ENCODE results near the gene FLVCR2. TPM values are rescaled to one million over a fixed set of nuclear protein-coding genes. Genes with fewer than 3 reads are reported as not detected.
A peak's percentile ranks its signal among the peaks of the same experiment; 100 is the strongest.

The FLVCR2 gene
- total and polyA plus RNA-seq, 2 of the 13 experiments (the other 11 are each of a cell fraction or from before 2014, with no cell fraction given), result 9.9 to 10.5 TPM

DNA sequence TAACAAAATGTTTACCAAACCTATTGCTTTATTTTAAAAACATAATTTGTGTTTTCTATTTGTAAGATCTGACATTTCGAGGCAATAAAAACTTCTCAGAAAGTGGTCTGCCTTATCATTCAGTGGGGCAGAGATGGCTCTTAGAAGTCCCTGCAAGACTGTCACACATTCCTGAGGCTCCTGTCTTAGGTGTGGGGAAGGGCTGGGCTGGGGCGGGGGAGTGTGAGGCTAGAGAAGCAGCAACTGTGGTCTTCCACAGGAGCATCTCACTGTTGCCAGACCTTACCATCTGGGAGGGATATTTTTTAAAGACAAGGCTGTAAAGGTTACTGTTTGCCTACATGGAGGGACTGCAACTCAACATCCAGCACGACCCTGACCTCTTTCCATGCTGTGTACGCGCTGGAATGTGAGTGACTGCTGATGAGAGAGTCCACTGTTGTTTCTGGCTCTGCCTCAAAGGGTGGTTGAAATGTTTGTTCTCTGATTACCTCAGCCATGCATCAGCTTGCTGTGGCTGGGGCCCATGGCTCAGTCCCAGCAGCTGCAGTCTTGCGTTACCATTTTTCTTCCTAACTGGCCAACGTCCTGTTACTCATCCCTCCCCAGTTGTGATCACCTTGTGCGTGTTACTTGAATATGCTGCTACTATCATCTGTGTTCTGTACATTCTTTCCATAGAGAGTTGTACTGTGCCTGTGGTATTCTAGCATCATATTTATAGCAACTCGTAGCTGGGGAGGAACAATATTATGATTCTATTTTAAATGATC, 69.8 kb downstream of the FLVCR2 start (continued):
- TF ChIP-seq, protein P1, sequence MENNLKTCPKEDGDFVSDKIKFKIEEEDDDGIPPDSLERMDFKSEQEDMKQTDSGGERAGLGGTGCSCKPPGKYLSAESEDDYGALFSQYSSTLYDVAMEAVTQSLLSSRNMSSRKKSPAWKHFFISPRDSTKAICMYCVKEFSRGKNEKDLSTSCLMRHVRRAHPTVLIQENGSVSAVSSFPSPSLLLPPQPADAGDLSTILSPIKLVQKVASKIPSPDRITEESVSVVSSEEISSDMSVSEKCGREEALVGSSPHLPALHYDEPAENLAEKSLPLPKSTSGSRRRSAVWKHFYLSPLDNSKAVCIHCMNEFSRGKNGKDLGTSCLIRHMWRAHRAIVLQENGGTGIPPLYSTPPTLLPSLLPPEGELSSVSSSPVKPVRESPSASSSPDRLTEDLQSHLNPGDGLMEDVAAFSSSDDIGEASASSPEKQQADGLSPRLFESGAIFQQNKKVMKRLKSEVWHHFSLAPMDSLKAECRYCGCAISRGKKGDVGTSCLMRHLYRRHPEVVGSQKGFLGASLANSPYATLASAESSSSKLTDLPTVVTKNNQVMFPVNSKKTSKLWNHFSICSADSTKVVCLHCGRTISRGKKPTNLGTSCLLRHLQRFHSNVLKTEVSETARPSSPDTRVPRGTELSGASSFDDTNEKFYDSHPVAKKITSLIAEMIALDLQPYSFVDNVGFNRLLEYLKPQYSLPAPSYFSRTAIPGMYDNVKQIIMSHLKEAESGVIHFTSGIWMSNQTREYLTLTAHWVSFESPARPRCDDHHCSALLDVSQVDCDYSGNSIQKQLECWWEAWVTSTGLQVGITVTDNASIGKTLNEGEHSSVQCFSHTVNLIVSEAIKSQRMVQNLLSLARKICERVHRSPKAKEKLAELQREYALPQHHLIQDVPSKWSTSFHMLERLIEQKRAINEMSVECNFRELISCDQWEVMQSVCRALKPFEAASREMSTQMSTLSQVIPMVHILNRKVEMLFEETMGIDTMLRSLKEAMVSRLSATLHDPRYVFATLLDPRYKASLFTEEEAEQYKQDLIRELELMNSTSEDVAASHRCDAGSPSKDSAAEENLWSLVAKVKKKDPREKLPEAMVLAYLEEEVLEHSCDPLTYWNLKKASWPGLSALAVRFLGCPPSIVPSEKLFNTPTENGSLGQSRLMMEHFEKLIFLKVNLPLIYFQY (CRISPR knock-in tag; IDR thresholded peaks at IDR 0.05; ENCODE audit: borderline replicate concordance), result peak; percentile 63; the same call in 1 of the 2 replicates
- no peak for TF ChIP-seq ZNF510 (CRISPR knock-in tag; IDR thresholded peaks at IDR 0.05; ENCODE audit: low read depth)
- peak; percentile 28; the same call in 1 of the 2 replicates for TF ChIP-seq MAFF (IDR thresholded peaks at IDR 0.05; ENCODE audit: low read depth, low read length)
- TF ChIP-seq, protein P2, sequence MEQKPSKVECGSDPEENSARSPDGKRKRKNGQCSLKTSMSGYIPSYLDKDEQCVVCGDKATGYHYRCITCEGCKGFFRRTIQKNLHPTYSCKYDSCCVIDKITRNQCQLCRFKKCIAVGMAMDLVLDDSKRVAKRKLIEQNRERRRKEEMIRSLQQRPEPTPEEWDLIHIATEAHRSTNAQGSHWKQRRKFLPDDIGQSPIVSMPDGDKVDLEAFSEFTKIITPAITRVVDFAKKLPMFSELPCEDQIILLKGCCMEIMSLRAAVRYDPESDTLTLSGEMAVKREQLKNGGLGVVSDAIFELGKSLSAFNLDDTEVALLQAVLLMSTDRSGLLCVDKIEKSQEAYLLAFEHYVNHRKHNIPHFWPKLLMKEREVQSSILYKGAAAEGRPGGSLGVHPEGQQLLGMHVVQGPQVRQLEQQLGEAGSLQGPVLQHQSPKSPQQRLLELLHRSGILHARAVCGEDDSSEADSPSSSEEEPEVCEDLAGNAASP (CRISPR knock-in tag; IDR thresholded peaks at IDR 0.05; ENCODE audit: borderline replicate concordance), result peak; percentile 88
- no peak for TF ChIP-seq NCOA1 (CRISPR knock-in tag; IDR thresholded peaks at IDR 0.05)
- 0 out of 2 replicates have a peak, but pooled peaks have one; percentile 63 for TF ChIP-seq ZNF224 (CRISPR knock-in tag; IDR thresholded peaks at IDR 0.05)
- TF ChIP-seq ZNF333 (CRISPR knock-in tag; IDR thresholded peaks at IDR 0.05; ENCODE audit: borderline replicate concordance), result 0 out of 2 replicates have a peak, but pooled peaks have one; percentile 54
- TF ChIP-seq KMT2A (CRISPR knock-in tag; IDR thresholded peaks at IDR 0.05), result peak; percentile 85
- TF ChIP-seq TCF7 (IDR thresholded peaks at IDR 0.05; ENCODE audit: low read depth), result peak; percentile 96
- TF ChIP-seq ZNF329 (CRISPR knock-in tag; IDR thresholded peaks at IDR 0.05; ENCODE audit: low read depth), result no peak; the same call in none of the 2 replicates
- TF ChIP-seq TP53 (CRISPR knock-in tag; conservative IDR thresholded peaks at IDR 0.05), result 0 out of 2 replicates have a peak, but pooled peaks have one; percentile 25
- TF ChIP-seq, protein P3, sequence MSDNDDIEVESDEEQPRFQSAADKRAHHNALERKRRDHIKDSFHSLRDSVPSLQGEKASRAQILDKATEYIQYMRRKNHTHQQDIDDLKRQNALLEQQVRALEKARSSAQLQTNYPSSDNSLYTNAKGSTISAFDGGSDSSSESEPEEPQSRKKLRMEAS (IDR thresholded peaks at IDR 0.05), result peak; percentile 81
- TF ChIP-seq, protein P4, sequence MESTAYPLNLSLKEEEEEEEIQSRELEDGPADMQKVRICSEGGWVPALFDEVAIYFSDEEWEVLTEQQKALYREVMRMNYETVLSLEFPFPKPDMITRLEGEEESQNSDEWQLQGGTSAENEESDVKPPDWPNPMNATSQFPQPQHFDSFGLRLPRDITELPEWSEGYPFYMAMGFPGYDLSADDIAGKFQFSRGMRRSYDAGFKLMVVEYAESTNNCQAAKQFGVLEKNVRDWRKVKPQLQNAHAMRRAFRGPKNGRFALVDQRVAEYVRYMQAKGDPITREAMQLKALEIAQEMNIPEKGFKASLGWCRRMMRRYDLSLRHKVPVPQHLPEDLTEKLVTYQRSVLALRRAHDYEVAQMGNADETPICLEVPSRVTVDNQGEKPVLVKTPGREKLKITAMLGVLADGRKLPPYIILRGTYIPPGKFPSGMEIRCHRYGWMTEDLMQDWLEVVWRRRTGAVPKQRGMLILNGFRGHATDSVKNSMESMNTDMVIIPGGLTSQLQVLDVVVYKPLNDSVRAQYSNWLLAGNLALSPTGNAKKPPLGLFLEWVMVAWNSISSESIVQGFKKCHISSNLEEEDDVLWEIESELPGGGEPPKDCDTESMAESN (CRISPR knock-in tag; conservative IDR thresholded peaks at IDR 0.05), result peak; percentile 84
- TF ChIP-seq MYNN (CRISPR knock-in tag; IDR thresholded peaks at IDR 0.05; ENCODE audit: low read depth), result peak; percentile 76; the same call in 1 of the 2 replicates
- peak; percentile 100 for TF ChIP-seq TEAD3 (CRISPR knock-in tag; optimal IDR thresholded peaks at IDR 0.05; ENCODE audit: borderline replicate concordance)
- peak; percentile 71 for TF ChIP-seq ZC3H13 (CRISPR knock-in tag; IDR thresholded peaks at IDR 0.05)
- TF ChIP-seq, protein P5, sequence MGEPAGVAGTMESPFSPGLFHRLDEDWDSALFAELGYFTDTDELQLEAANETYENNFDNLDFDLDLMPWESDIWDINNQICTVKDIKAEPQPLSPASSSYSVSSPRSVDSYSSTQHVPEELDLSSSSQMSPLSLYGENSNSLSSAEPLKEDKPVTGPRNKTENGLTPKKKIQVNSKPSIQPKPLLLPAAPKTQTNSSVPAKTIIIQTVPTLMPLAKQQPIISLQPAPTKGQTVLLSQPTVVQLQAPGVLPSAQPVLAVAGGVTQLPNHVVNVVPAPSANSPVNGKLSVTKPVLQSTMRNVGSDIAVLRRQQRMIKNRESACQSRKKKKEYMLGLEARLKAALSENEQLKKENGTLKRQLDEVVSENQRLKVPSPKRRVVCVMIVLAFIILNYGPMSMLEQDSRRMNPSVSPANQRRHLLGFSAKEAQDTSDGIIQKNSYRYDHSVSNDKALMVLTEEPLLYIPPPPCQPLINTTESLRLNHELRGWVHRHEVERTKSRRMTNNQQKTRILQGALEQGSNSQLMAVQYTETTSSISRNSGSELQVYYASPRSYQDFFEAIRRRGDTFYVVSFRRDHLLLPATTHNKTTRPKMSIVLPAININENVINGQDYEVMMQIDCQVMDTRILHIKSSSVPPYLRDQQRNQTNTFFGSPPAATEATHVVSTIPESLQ (CRISPR knock-in tag; conservative IDR thresholded peaks at IDR 0.05), result 0 out of 2 replicates have a peak, but pooled peaks have one; percentile 48

All from HepG2 (cell line).